VCaP (cell line): ENCODE measurements around the gene TMEM63B.
"Not testable (repeated sequence)": the region's sequence is repeated elsewhere in the genome, so short reads cannot be mapped to it uniquely, and the experiment has no call there.

ENCODE experiments used
- H3K27ac ChIP-seq: fragments of 450-650 bp; 2 replicates; pipeline ENCODE4 v1.5.1; 2017
- CTCF ChIP-seq: fragments of 450-650 bp; conservative IDR thresholded peaks from 2 replicates; pipeline ENCODE4 v1.5.1; 2017; ENCODE audit warnings: mild to moderate bottlenecking, moderate library complexity

The TMEM63B gene

GRCh38 chr6:44179648-44180047, 52.3 kb downstream of the TMEM63B start:
- TF ChIP-seq CTCF = no peak
- H3K27ac ChIP-seq = no peak overlapping the region

GRCh38 chr6:44180406-44180805, 53.1 kb downstream of the TMEM63B start:
- TF ChIP-seq CTCF = no peak
- H3K27ac ChIP-seq = no peak overlapping the region

GRCh38 chr6:44180886-44181285, 53.5 kb downstream of the TMEM63B start:
- H3K27ac ChIP-seq = no peak overlapping the region

GRCh38 chr6:44181784-44182183, 54.4 kb downstream of the TMEM63B start:
- not testable (repeated sequence) for H3K27ac ChIP-seq

More at GRCh38 chr6:44180886-44181285, 53.5 kb downstream of the TMEM63B start:
- no peak for TF ChIP-seq CTCF

- H3K27ac ChIP-seq = no peak overlapping the region
- TF ChIP-seq CTCF = no peak
Measured at GRCh38 chr6:44182911-44183390, 55.6 kb downstream of the TMEM63B start.

- no peak for TF ChIP-seq CTCF
- no peak overlapping the region for H3K27ac ChIP-seq
Measured at GRCh38 chr6:44183783-44184182, 56.4 kb downstream of the TMEM63B start.

- H3K27ac ChIP-seq = not testable (repeated sequence)
Measured at GRCh38 chr6:44185356-44185755, 58.0 kb downstream of the TMEM63B start.

GRCh38 chr6:44185953-44186634, 58.7 kb downstream of the TMEM63B start:
- no peak overlapping the region for H3K27ac ChIP-seq
- no peak for TF ChIP-seq CTCF
